OCI-LY1 (cell line): ENCODE results near the gene SETD5.

Experiments
- EZH2 ChIP-seq: fragments of 200-600 bp; sonication (generic), shearing (Covaris generic); IDR thresholded peaks from 2 replicates; pipeline ENCODE4 v1.8.0; 2017; ENCODE audit warnings: borderline replicate concordance, mixed run types, mild to moderate bottlenecking, antibody characterized with exemption, low read length, moderate library complexity, mixed read lengths
- TF ChIP-seq, protein P1 (sequence below): fragments of 200-600 bp; sonication (generic), shearing (Covaris generic); IDR thresholded peaks from 2 replicates; pipeline ENCODE4 v1.5.1; 2017; ENCODE audit warnings: mild to moderate bottlenecking, antibody characterized with exemption, low read length, moderate library complexity, mixed read lengths

DNA sequence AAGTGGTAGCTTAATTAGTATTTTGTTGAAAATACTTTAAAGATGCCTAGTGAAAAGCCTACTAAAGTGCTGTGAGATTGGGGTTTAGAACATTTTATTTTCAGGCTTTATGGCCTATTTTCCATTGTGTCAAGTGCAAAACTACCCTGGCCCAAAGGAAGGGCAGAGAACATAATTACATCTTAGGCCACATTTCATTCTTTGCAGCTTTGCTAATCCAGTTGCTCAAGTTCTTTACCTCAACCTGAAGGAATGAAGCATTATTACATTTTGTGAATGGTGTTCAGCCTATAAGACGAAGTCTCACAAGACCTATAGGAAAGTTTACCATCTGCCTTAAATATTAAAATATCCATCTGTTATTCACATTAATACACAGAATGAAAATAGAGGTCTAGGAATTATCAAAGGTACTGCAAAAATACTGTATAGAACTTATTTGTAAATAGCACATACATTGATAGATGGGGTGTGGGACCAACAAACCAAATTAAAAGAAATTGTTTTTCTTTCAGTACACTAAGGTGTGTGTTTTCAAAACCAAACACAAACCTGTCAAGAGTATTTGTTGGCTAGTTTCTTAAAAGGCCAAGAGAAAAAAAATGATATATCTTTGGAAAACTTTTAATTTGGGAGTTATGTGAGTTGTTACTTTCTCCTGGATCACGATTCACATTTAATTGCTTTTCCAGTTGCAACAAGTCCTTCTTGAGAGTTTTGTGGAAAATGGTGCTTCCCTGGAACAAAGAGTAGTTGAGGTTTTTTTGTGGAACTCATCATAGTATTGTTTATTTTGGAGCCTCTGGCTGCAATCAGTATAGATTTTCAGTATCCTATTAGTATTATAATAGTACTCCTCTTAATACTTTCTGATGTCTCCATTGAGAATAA is 12.0 kb upstream of the SETD5 start:
- TF ChIP-seq, protein P1, sequence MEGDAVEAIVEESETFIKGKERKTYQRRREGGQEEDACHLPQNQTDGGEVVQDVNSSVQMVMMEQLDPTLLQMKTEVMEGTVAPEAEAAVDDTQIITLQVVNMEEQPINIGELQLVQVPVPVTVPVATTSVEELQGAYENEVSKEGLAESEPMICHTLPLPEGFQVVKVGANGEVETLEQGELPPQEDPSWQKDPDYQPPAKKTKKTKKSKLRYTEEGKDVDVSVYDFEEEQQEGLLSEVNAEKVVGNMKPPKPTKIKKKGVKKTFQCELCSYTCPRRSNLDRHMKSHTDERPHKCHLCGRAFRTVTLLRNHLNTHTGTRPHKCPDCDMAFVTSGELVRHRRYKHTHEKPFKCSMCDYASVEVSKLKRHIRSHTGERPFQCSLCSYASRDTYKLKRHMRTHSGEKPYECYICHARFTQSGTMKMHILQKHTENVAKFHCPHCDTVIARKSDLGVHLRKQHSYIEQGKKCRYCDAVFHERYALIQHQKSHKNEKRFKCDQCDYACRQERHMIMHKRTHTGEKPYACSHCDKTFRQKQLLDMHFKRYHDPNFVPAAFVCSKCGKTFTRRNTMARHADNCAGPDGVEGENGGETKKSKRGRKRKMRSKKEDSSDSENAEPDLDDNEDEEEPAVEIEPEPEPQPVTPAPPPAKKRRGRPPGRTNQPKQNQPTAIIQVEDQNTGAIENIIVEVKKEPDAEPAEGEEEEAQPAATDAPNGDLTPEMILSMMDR, result no peak
- no peak for TF ChIP-seq EZH2
